Central memory CD8-positive, alpha-beta T cell (primary cell): ENCODE results near the gene TTC1.
A peak's percentile ranks its signal among the peaks of the same experiment; 100 is the strongest.
"Not testable (repeated sequence)": the region's sequence is repeated elsewhere in the genome, so short reads cannot be mapped to it uniquely, and the experiment has no call there.

ENCODE experiments used
- ATAC-seq: fragments of 150-1000 bp; cut with Tn5 transposase; replicated peaks from 2 replicates; pipeline ENCODE4 v1.10.0; 2022; ENCODE audit warnings: mild to moderate bottlenecking, moderate FRiP score, moderate number of reproducible peaks; ENCODE audit not compliant: poor library complexity, severe bottlenecking; ENCODE audit errors: extremely low read depth
- DNase-seq, 2 donors: peaks; one replicate each; pipeline ENCODE4 v3.0.0; 2021; ENCODE audit warnings: low spot score in 2 of 2
- H3K27ac Mint-ChIP-seq: one replicate; pipeline ENCODE4 v1.8.0; 2022; ENCODE audit warnings: low read depth, mild to moderate bottlenecking, moderate library complexity, mixed read lengths
- H3K27me3 Mint-ChIP-seq: one replicate; pipeline ENCODE4 v1.8.0; 2022; ENCODE audit warnings: mixed read lengths
- H3K36me3 Mint-ChIP-seq: one replicate; pipeline ENCODE4 v1.8.0; 2022; ENCODE audit warnings: mild to moderate bottlenecking, moderate library complexity, mixed read lengths; ENCODE audit not compliant: insufficient read depth
- H3K4me1 Mint-ChIP-seq: one replicate; pipeline ENCODE4 v1.8.0; 2022; ENCODE audit warnings: mixed read lengths
- H3K4me3 Mint-ChIP-seq: one replicate; pipeline ENCODE4 v1.8.0; 2022; ENCODE audit warnings: mild to moderate bottlenecking, moderate library complexity, mixed read lengths
- H3K9me3 Mint-ChIP-seq: one replicate; pipeline ENCODE4 v1.8.0; 2022; ENCODE audit warnings: mixed read lengths

TTC1 gene

GRCh38 chr5:159975462-159976019 lies 33.4 kb upstream of the TTC1 start:
- Mint-ChIP-seq H3K4me3 (no peak overlapping the region), H3K27ac (no peak overlapping the region), H3K9me3 (no peaks in the 10 kb centered on the region), H3K36me3 (no peaks in the 10 kb centered on the region), H3K4me1 (peaks cover 14% of the 10 kb centered on the region), H3K27me3 (peaks cover 73% of the 10 kb centered on the region)
- no peak for ATAC-seq
- no peak for DNase-seq

- ATAC-seq (no peak), DNase-seq (no peak)
- Mint-ChIP-seq H3K4me1 (peaks cover 9% of the 10 kb centered on the region), H3K27me3 (peaks cover 65% of the 10 kb centered on the region), H3K4me3 (no peak overlapping the region), H3K9me3 (no peaks in the 10 kb centered on the region), H3K36me3 (no peaks in the 10 kb centered on the region), H3K27ac (no peak overlapping the region)
These were observed 32.0 kb upstream of the TTC1 start for GRCh38 chr5:159976921-159977320.

GRCh38 chr5:159978358-159978757 lies 30.6 kb upstream of the TTC1 start:
- DNase-seq (no peak), ATAC-seq (no peak)
- peaks cover 54% of the 10 kb centered on the region for H3K27me3 Mint-ChIP-seq
- H3K9me3 Mint-ChIP-seq = no peaks in the 10 kb centered on the region
- H3K27ac Mint-ChIP-seq = no peak overlapping the region
- H3K36me3 Mint-ChIP-seq = no peaks in the 10 kb centered on the region
- no peaks in the 10 kb centered on the region for H3K4me1 Mint-ChIP-seq
- no peak overlapping the region for H3K4me3 Mint-ChIP-seq

GRCh38 chr5:159982421-159983173 lies 26.3 kb upstream of the TTC1 start:
- Mint-ChIP-seq H3K36me3 (no peaks in the 10 kb centered on the region), H3K4me1 (no peaks in the 10 kb centered on the region), H3K27me3 (peaks cover 52% of the 10 kb centered on the region), H3K4me3 (no peak overlapping the region), H3K9me3 (no peaks in the 10 kb centered on the region), H3K27ac (no peak overlapping the region)
- no peak for DNase-seq
- ATAC-seq = no peak

GRCh38 chr5:159987031-159987674 lies 21.8 kb upstream of the TTC1 start:
- no peaks in the 10 kb centered on the region for H3K36me3 Mint-ChIP-seq
- no peaks in the 10 kb centered on the region for H3K9me3 Mint-ChIP-seq
- H3K4me3 Mint-ChIP-seq = peak overlapping the region; percentile 53

GRCh38 chr5:159990506-159990905 lies 18.4 kb upstream of the TTC1 start:
- ATAC-seq (no peak), DNase-seq (no peak)
- peaks cover 47% of the 10 kb centered on the region for H3K27me3 Mint-ChIP-seq
- H3K36me3 Mint-ChIP-seq = no peaks in the 10 kb centered on the region
- H3K4me3 Mint-ChIP-seq = no peak overlapping the region
- H3K27ac Mint-ChIP-seq = no peak overlapping the region
- peaks cover 10% of the 10 kb centered on the region for H3K9me3 Mint-ChIP-seq
- H3K4me1 Mint-ChIP-seq = no peaks in the 10 kb centered on the region

More at GRCh38 chr5:159987031-159987674, 21.8 kb upstream of the TTC1 start:
- Mint-ChIP-seq H3K27ac (peak overlapping the region; percentile 12), H3K4me1 (no peaks in the 10 kb centered on the region), H3K27me3 (peaks cover 41% of the 10 kb centered on the region)
- peak; percentile 49 to 50 for DNase-seq
- peak; percentile 89 for ATAC-seq

GRCh38 chr5:159992566-159992965 lies 16.4 kb upstream of the TTC1 start:
- peaks cover 47% of the 10 kb centered on the region for H3K27me3 Mint-ChIP-seq
- H3K9me3 Mint-ChIP-seq = peaks cover 10% of the 10 kb centered on the region
- no peak overlapping the region for H3K4me3 Mint-ChIP-seq

GRCh38 chr5:159993194-159993593 lies 15.7 kb upstream of the TTC1 start:
- H3K36me3 Mint-ChIP-seq = no peaks in the 10 kb centered on the region
- ATAC-seq (no peak), DNase-seq (no peak)
- peaks cover 41% of the 10 kb centered on the region for H3K27me3 Mint-ChIP-seq
- no peak overlapping the region for H3K27ac Mint-ChIP-seq
- no peaks in the 10 kb centered on the region for H3K4me1 Mint-ChIP-seq
- H3K9me3 Mint-ChIP-seq = peaks cover 10% of the 10 kb centered on the region
- no peak overlapping the region for H3K4me3 Mint-ChIP-seq

More at GRCh38 chr5:159992566-159992965, 16.4 kb upstream of the TTC1 start:
- no peaks in the 10 kb centered on the region for H3K36me3 Mint-ChIP-seq
- ATAC-seq = no peak
- no peaks in the 10 kb centered on the region for H3K4me1 Mint-ChIP-seq
- DNase-seq = no peak
- no peak overlapping the region for H3K27ac Mint-ChIP-seq

GRCh38 chr5:159995907-159996306 lies 13.0 kb upstream of the TTC1 start:
- DNase-seq = no peak
- ATAC-seq = no peak
- H3K4me3 Mint-ChIP-seq = no peak overlapping the region

GRCh38 chr5:160001457-160001856 lies 7.5 kb upstream of the TTC1 start:
- Mint-ChIP-seq H3K27me3 (peaks cover 34% of the 10 kb centered on the region), H3K4me1 (no peaks in the 10 kb centered on the region), H3K4me3 (no peak overlapping the region), H3K27ac (no peak overlapping the region), H3K36me3 (no peaks in the 10 kb centered on the region), H3K9me3 (no peaks in the 10 kb centered on the region)
- no peak for DNase-seq
- ATAC-seq = no peak

More at GRCh38 chr5:159995907-159996306, 13.0 kb upstream of the TTC1 start:
- peaks cover 10% of the 10 kb centered on the region for H3K9me3 Mint-ChIP-seq
- H3K36me3 Mint-ChIP-seq = no peaks in the 10 kb centered on the region
- H3K27me3 Mint-ChIP-seq = peaks cover 46% of the 10 kb centered on the region
- no peaks in the 10 kb centered on the region for H3K4me1 Mint-ChIP-seq
- H3K27ac Mint-ChIP-seq = no peak overlapping the region

GRCh38 chr5:160007514-160007913 lies 1.4 kb upstream of the TTC1 start:
- peaks cover 16% of the 10 kb centered on the region for H3K36me3 Mint-ChIP-seq
- H3K9me3 Mint-ChIP-seq = no peaks in the 10 kb centered on the region
- no peak overlapping the region for H3K4me3 Mint-ChIP-seq
- H3K27ac Mint-ChIP-seq = no peak overlapping the region
- H3K27me3 Mint-ChIP-seq = peaks cover 8% of the 10 kb centered on the region
- DNase-seq (no peak), ATAC-seq (no peak)
- peaks cover 23% of the 10 kb centered on the region for H3K4me1 Mint-ChIP-seq

GRCh38 chr5:160008529-160008876 lies 436 bp upstream of the TTC1 start:
- Mint-ChIP-seq H3K4me1 (peaks cover 23% of the 10 kb centered on the region), H3K4me3 (peak overlapping the region; percentile 94), H3K27ac (peak overlapping the region; percentile 92), H3K36me3 (peaks cover 22% of the 10 kb centered on the region)
- not testable (repeated sequence) for H3K9me3 Mint-ChIP-seq, ATAC-seq, H3K27me3 Mint-ChIP-seq, DNase-seq

GRCh38 chr5:160009591-160009989 lies 651 bp downstream of the TTC1 start:
- Mint-ChIP-seq H3K9me3 (no peaks in the 10 kb centered on the region), H3K27ac (peak overlapping the region; percentile 92), H3K4me3 (peak overlapping the region; percentile 94), H3K4me1 (peaks cover 23% of the 10 kb centered on the region), H3K27me3 (no peaks in the 10 kb centered on the region), H3K36me3 (peaks cover 26% of the 10 kb centered on the region)
- DNase-seq (no peak), ATAC-seq (peak; percentile 6)
